AG09309 (cell line): ENCODE data around the gene PTPRM.
"Not testable (repeated sequence)": the region's sequence is repeated elsewhere in the genome, so short reads cannot be mapped to it uniquely, and the experiment has no call there.

Experiments used
- DNase-seq: peaks from one replicate; pipeline ENCODE4 v3.0.0-alpha.2; 2010; ENCODE audit warnings: low read depth
- H3K4me3 ChIP-seq: 2 replicates; pipeline ENCODE4 v1.5.1; 2011; ENCODE audit warnings: mild to moderate bottlenecking, low read depth, low read length, moderate library complexity; ENCODE audit not compliant: control insufficient read depth
- TF ChIP-seq, protein P1 (sequence below): IDR thresholded peaks from 2 replicates; pipeline ENCODE4 v1.5.1; 2011; ENCODE audit warnings: mild to moderate bottlenecking, low read depth, low read length, inconsistent platforms; ENCODE audit not compliant: insufficient read depth, control insufficient read depth; ENCODE audit errors: missing control alignments

The PTPRM gene

GRCh38 chr18:8433323-8433722 lies 866.2 kb downstream of the PTPRM start:
- no peak overlapping the region for H3K4me3 ChIP-seq
- DNase-seq = no peak
- TF ChIP-seq, protein P1, sequence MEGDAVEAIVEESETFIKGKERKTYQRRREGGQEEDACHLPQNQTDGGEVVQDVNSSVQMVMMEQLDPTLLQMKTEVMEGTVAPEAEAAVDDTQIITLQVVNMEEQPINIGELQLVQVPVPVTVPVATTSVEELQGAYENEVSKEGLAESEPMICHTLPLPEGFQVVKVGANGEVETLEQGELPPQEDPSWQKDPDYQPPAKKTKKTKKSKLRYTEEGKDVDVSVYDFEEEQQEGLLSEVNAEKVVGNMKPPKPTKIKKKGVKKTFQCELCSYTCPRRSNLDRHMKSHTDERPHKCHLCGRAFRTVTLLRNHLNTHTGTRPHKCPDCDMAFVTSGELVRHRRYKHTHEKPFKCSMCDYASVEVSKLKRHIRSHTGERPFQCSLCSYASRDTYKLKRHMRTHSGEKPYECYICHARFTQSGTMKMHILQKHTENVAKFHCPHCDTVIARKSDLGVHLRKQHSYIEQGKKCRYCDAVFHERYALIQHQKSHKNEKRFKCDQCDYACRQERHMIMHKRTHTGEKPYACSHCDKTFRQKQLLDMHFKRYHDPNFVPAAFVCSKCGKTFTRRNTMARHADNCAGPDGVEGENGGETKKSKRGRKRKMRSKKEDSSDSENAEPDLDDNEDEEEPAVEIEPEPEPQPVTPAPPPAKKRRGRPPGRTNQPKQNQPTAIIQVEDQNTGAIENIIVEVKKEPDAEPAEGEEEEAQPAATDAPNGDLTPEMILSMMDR = no peak

DNA sequence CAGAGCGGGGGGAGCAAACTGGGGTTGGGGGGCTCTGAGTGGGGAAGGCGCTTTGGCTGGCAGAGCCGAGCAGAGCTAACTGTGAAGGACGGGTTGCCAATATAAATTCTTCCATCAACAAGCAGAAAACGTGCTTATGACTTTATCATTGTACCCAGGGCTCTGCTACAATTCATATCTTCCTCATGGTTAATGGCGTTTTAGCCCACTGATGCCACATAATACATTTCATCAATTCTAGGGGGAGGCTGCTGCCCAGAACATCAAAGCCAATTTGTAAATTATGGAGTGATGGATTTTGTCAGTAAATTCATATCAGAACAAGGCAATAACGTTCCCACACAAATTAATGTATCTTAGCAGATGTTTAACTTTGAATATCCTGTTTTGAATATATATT lies 866.7 kb downstream of the PTPRM start:
- H3K4me3 ChIP-seq = no peak overlapping the region
- DNase-seq = no peak
- TF ChIP-seq, protein P1 = no peak

- no peak for DNase-seq
- TF ChIP-seq, protein P1 = no peak
- H3K4me3 ChIP-seq = no peak overlapping the region
Observed at GRCh38 chr18:8435376-8435775, 868.3 kb downstream of the PTPRM start.

DNA sequence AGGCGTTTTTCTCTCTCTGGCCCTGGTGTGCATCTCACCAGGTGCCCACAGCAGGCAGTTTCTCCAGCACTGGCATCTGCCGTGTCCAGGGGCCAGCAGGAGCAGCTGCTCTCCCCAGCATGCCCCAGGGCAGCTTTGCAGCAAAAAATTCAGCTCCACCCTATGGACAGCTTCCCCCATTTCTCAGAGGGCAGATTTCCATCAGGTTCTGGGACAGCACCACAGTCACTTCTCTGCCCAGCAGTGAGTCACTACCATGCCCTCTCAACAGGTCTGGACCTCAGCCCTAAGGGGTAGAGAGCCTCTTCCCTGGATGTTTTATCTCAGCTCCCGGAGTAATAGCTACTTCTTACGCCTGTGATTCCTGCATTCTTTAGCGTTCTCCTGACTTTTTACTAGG lies 871.9 kb downstream of the PTPRM start:
- DNase-seq = no peak

GRCh38 chr18:8443505-8443904 lies 876.4 kb downstream of the PTPRM start:
- TF ChIP-seq, protein P1 = no peak
- H3K4me3 ChIP-seq = no peak overlapping the region
- no peak for DNase-seq

More for the DNA sequence above, 871.9 kb downstream of the PTPRM start:
- TF ChIP-seq, protein P1 = no peak
- H3K4me3 ChIP-seq = no peak overlapping the region

DNA sequence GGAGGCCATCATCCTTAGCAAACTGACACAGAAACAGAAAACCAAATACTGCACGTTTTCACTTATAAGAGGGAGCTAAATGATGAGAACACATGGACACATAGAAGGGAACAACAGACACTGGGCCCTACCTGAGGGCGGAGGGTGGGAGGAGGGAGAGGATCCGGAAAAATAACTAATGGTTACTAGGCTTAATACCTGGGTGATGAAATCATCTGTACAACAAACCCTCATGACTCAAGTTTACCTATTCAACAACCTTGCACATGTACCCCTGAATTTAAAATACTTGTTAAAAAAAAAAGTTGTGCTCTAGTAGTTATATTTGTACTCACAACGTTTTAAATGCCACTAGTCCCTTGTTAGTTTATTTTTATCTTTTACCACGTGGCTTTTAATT lies 879.8 kb downstream of the PTPRM start:
- DNase-seq, H3K4me3 ChIP-seq: not testable (repeated sequence)

DNA sequence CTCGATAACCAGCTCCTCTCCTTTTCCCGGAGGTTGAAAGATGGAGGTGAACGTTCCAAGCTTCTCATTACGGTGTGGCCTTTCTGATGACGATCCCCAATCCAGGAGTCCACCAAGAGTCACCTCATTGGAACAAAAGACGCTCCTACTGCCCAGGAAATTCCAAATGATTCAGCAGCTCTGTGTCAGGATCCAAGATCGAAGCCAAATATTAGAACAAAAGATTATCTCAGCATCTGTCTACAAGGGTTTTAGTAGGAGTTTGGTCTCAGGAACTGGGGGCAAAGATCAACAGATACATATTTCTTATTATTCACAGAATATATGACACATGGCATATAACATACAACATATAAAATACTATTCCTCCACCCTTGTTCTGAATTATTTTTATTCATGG lies 881.0 kb downstream of the PTPRM start:
- TF ChIP-seq, protein P1 = no peak
- H3K4me3 ChIP-seq = no peak overlapping the region
- DNase-seq = no peak

DNA sequence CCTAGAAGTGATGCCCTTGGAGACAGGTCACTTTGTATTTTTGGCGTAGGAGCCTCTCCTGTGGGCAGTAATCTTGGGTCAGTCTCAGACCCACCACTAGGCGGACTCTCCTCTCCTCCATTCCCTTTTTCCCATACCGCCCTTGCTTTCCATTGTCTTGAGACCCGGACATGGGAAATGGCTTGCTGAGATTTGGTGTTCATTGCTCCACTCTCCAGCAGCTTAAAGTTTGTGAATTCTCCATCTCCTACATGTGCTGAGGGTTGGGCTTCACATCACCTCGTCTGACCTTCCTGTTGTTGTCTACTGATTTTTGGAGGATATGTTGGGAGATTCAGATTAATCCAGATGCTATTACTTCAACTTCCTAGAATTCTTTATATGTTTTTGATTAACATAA lies 882.9 kb downstream of the PTPRM start:
- TF ChIP-seq, protein P1 = peak; percentile 56
- no peak overlapping the region for H3K4me3 ChIP-seq
- DNase-seq = no peak
